Measurements from ENCODE around the gene PPP6R2. TPM values are rescaled to one million over a fixed set of nuclear protein-coding genes. Genes with fewer than 3 reads are reported as not detected.

Gene PPP6R2
- total RNA-seq, 1 donor from 2014 or later, result 87.9 TPM

DNA sequence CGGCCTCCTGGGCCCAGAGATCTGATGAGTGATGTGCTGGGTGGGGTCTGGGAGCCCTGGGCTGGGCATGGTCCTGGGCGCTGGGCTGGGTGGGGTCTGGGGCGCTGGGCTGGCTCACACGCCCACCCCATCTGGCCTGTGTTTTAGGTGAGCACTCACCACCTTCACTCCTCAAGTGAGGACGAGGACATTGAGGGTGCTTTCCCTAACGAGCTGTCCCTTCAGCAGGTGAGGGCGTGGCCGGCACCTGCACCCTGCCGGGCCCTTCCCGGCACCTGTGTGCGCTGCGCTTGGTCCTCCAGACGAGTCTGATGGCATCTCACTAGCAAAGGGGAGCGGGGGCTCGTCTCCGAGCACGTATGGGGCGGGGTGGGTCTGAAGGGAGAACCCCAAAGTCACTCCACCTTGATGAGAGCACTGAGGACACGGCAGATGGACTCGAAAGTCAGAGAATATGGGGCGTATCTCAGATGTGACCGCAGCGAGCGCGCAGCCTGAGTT lies 93.8 kb downstream of the PPP6R2 start:
- Mint-ChIP-seq H3K27ac (no peak overlapping the region), H3K4me3 (ENCODE audit: low read depth) (no peak overlapping the region), H3K27me3 (no peaks in the 10 kb centered on the region), H3K4me1 (ENCODE audit: low read depth) (no peaks in the 10 kb centered on the region), H3K9me3 (ENCODE audit: low read depth) (no peaks in the 10 kb centered on the region), H3K36me3 (ENCODE audit: insufficient read depth) (peaks cover 4% of the 10 kb centered on the region)
- DNase-seq (ENCODE audit: low spot score, unreplicated experiment), result no peak
- TF ChIP-seq, protein P1, sequence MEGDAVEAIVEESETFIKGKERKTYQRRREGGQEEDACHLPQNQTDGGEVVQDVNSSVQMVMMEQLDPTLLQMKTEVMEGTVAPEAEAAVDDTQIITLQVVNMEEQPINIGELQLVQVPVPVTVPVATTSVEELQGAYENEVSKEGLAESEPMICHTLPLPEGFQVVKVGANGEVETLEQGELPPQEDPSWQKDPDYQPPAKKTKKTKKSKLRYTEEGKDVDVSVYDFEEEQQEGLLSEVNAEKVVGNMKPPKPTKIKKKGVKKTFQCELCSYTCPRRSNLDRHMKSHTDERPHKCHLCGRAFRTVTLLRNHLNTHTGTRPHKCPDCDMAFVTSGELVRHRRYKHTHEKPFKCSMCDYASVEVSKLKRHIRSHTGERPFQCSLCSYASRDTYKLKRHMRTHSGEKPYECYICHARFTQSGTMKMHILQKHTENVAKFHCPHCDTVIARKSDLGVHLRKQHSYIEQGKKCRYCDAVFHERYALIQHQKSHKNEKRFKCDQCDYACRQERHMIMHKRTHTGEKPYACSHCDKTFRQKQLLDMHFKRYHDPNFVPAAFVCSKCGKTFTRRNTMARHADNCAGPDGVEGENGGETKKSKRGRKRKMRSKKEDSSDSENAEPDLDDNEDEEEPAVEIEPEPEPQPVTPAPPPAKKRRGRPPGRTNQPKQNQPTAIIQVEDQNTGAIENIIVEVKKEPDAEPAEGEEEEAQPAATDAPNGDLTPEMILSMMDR (IDR thresholded peaks at IDR 0.05; ENCODE audit: unreplicated experiment), result no peak

GRCh38 chr22:50437511-50438304 lies 94.6 kb downstream of the PPP6R2 start:
- H3K4me1 Mint-ChIP-seq (ENCODE audit: low read depth), result no peaks in the 10 kb centered on the region
- TF ChIP-seq, protein P1 (IDR thresholded peaks at IDR 0.05; ENCODE audit: unreplicated experiment), result no peak
- no peak for DNase-seq (ENCODE audit: low spot score, unreplicated experiment)
- no peaks in the 10 kb centered on the region for H3K27me3 Mint-ChIP-seq
- no peak overlapping the region for H3K4me3 Mint-ChIP-seq (ENCODE audit: low read depth)
- H3K9me3 Mint-ChIP-seq (ENCODE audit: low read depth), result no peaks in the 10 kb centered on the region
- H3K36me3 Mint-ChIP-seq (ENCODE audit: insufficient read depth), result peaks cover 5% of the 10 kb centered on the region
- H3K27ac Mint-ChIP-seq, result no peak overlapping the region

GRCh38 chr22:50438305-50439275 lies 95.5 kb downstream of the PPP6R2 start:
- Mint-ChIP-seq H3K9me3 (ENCODE audit: low read depth) (no peaks in the 10 kb centered on the region), H3K36me3 (ENCODE audit: insufficient read depth) (peaks cover 5% of the 10 kb centered on the region), H3K4me3 (ENCODE audit: low read depth) (no peak overlapping the region), H3K27ac (no peak overlapping the region), H3K4me1 (ENCODE audit: low read depth) (no peaks in the 10 kb centered on the region), H3K27me3 (no peaks in the 10 kb centered on the region)
- TF ChIP-seq, protein P1 (IDR thresholded peaks at IDR 0.05; ENCODE audit: unreplicated experiment), result no peak
- no peak for DNase-seq (ENCODE audit: low spot score, unreplicated experiment)

GRCh38 chr22:50439314-50439870 lies 96.3 kb downstream of the PPP6R2 start:
- H3K4me1 Mint-ChIP-seq (ENCODE audit: low read depth), result no peaks in the 10 kb centered on the region
- no peak overlapping the region for H3K27ac Mint-ChIP-seq
- no peak overlapping the region for H3K4me3 Mint-ChIP-seq (ENCODE audit: low read depth)
- no peaks in the 10 kb centered on the region for H3K27me3 Mint-ChIP-seq
- no peaks in the 10 kb centered on the region for H3K9me3 Mint-ChIP-seq (ENCODE audit: low read depth)
- DNase-seq (ENCODE audit: low spot score, unreplicated experiment), result no peak
- TF ChIP-seq, protein P1 (IDR thresholded peaks at IDR 0.05; ENCODE audit: unreplicated experiment), result no peak
- peaks cover 5% of the 10 kb centered on the region for H3K36me3 Mint-ChIP-seq (ENCODE audit: insufficient read depth)

DNA sequence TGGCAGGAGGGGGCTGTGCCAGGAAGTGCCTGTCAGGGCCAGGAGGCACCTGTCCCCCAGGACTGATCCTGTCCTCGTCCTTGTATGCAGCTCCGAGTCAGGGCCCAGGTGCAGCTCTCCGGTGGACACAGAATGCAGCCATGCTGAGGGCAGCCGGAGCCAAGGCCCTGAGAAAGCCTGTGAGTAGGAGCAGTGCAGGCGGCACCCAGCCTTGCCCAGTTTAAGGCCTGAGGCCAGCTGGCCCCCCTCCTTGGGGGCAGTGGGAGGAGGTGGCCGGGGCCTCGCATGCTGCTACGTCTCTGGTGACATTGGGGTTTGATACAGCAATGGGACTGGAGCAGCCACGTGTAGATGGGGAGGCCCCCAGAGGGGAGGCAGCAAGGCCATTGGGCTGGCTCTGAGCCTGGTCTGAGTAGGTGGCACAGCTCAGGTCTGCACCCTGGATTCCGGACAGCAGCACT lies 96.8 kb downstream of the PPP6R2 start:
- Mint-ChIP-seq H3K9me3 (ENCODE audit: low read depth) (no peaks in the 10 kb centered on the region), H3K36me3 (ENCODE audit: insufficient read depth) (peaks cover 5% of the 10 kb centered on the region), H3K27ac (no peak overlapping the region), H3K4me1 (ENCODE audit: low read depth) (no peaks in the 10 kb centered on the region), H3K4me3 (ENCODE audit: low read depth) (no peak overlapping the region), H3K27me3 (no peaks in the 10 kb centered on the region)
- no peak for DNase-seq (ENCODE audit: low spot score, unreplicated experiment)
- TF ChIP-seq, protein P1 (IDR thresholded peaks at IDR 0.05; ENCODE audit: unreplicated experiment), result no peak
